Brain pericyte (primary cell): ENCODE measurements around the gene DDIT3.
"Not testable (repeated sequence)": the region's sequence is repeated elsewhere in the genome, so short reads cannot be mapped to it uniquely, and the experiment has no call there.

Source experiments
- DNase-seq: peaks from one replicate; pipeline ENCODE4 v3.0.0-alpha.2; 2012; ENCODE audit warnings: low read depth, low spot score

The DDIT3 gene

GRCh38 chr12:57513266-57513665, 7.0 kb downstream of the DDIT3 start:
- no peak for DNase-seq

- DNase-seq = no peak
Measured at GRCh38 chr12:57512665-57513064, 7.6 kb downstream of the DDIT3 start.

GRCh38 chr12:57511588-57512325, 8.6 kb downstream of the DDIT3 start:
- DNase-seq = no peak

- no peak for DNase-seq
Measured at GRCh38 chr12:57511161-57511560, 9.2 kb downstream of the DDIT3 start.

- DNase-seq = not testable (repeated sequence)
Measured at GRCh38 chr12:57507796-57508195, 12.5 kb downstream of the DDIT3 start.

- DNase-seq = not testable (repeated sequence)
Measured at GRCh38 chr12:57506541-57506940, 13.8 kb downstream of the DDIT3 start.

- DNase-seq = not testable (repeated sequence)
Measured at GRCh38 chr12:57502311-57502969, 17.9 kb downstream of the DDIT3 start.

GRCh38 chr12:57500213-57500612, 20.1 kb downstream of the DDIT3 start:
- no peak for DNase-seq

- DNase-seq = no peak
Measured at GRCh38 chr12:57498571-57498970, 21.7 kb downstream of the DDIT3 start.

- DNase-seq = no peak
Measured at GRCh38 chr12:57498132-57498502, 22.2 kb downstream of the DDIT3 start.

- DNase-seq = no peak
Measured at GRCh38 chr12:57497223-57498131, 22.8 kb downstream of the DDIT3 start.

GRCh38 chr12:57496822-57497221, 23.5 kb downstream of the DDIT3 start:
- DNase-seq = no peak

GRCh38 chr12:57495051-57495701, 25.1 kb downstream of the DDIT3 start:
- DNase-seq = not testable (repeated sequence)

GRCh38 chr12:57491393-57492280, 28.7 kb downstream of the DDIT3 start:
- DNase-seq = no peak

GRCh38 chr12:57490126-57490525, 30.2 kb downstream of the DDIT3 start:
- no peak for DNase-seq

- no peak for DNase-seq
Measured at GRCh38 chr12:57489157-57489641, 31.1 kb downstream of the DDIT3 start.

- no peak for DNase-seq
Measured at GRCh38 chr12:57488402-57489156, 31.7 kb downstream of the DDIT3 start.

GRCh38 chr12:57487597-57488401, 32.5 kb downstream of the DDIT3 start, which contains the start of gene MARS1:
Gene MARS1 (plus strand): TSS chr12:57488068. CDS start chr12:57488091, 23 bp downstream.
- peak; percentile 81 for DNase-seq
